Testis (tissue), 3 donors: ENCODE measurements around the gene NOS1. TPM values are rescaled to one million over a fixed set of nuclear protein-coding genes. Genes with fewer than 3 reads are reported as not detected.
"Not testable (repeated sequence)": the region's sequence is repeated elsewhere in the genome, so short reads cannot be mapped to it uniquely, and the experiment has no call there.

ENCODE experiments used
- DNase-seq: peaks from one replicate; pipeline ENCODE4 v3.0.0-alpha.2; 2019
- H3K27ac ChIP-seq, 2 donors: fragments of 200-600 bp; sonication (generic); one replicate each; pipeline ENCODE4 v1.5.1; 2019
- H3K27me3 ChIP-seq: fragments of 200-600 bp; sonication (generic); one replicate; pipeline ENCODE4 v1.5.1; 2019
- H3K36me3 ChIP-seq: fragments of 200-600 bp; sonication (generic); one replicate; pipeline ENCODE4 v1.5.1; 2017; ENCODE audit warnings: low read depth; ENCODE audit errors: missing control alignments
- H3K4me1 ChIP-seq: fragments of 200-600 bp; sonication (generic); one replicate; pipeline ENCODE4 v1.5.1; 2019
- H3K4me3 ChIP-seq, 2 donors: fragments of 200-600 bp; sonication (generic); one replicate each; pipeline ENCODE4 v1.5.1; 2017 to 2019
- H3K9me3 ChIP-seq: fragments of 200-600 bp; sonication (generic); one replicate; pipeline ENCODE4 v1.5.1; 2017
- CTCF ChIP-seq, 3 experiments: fragments of 450-650 bp in 2 of 3; fragments of 200-600 bp in 1 of 3; sonication (generic) in 1 of 3; IDR thresholded peaks; one replicate each; pipeline ENCODE4 v1.5.1; 2016 to 2019; ENCODE audit warnings: antibody characterized with exemption in 3 of 3, mild to moderate bottlenecking in 2 of 3, moderate library complexity in 1 of 3
- POLR2A ChIP-seq: fragments of 450-650 bp; IDR thresholded peaks from one replicate; pipeline ENCODE4 v1.6.1; 2017; ENCODE audit warnings: antibody characterized with exemption, mild to moderate bottlenecking, moderate library complexity
- WGBS, 2 donors: methylation state at CpG; one replicate each; pipeline ENCODE4 v1.1.5; 2018; 5-methylcytosine and 5-hydroxymethylcytosine counted together
- intact Hi-C: fragments of 100-400 bp; cut with DNase I; formaldehyde crosslinking; loops from one replicate; pipeline ENCODE4 v1.15.1; 2023; ENCODE audit warnings: low total_unique reads
- polyA plus RNA-seq: library from polyadenylated mRNA; stranded (reverse); fragments of 350-450 nt; fragmentation: Illumina TruSeq; extraction: RNeasy Lipid Tissue Mini Kit (QIAGEN cat#74804); gene quantifications from one replicate; pipeline ENCODE4 v1.2.3, GENCODE V29; 2014; ENCODE audit warnings: low read depth, low replicate concordance; ENCODE audit not compliant: insufficient read depth
- total RNA-seq, 2 donors: library from RNA; depleted of rRNA; stranded (reverse); fragments of >200 nt; gene quantifications; one replicate each; pipeline ENCODE4 v1.2.3, GENCODE V29; 2016

NOS1 gene
- total and polyA plus RNA-seq, 3 donors from 2014 or later = 1.5 to 3.8 (median 3.1) TPM

DNA sequence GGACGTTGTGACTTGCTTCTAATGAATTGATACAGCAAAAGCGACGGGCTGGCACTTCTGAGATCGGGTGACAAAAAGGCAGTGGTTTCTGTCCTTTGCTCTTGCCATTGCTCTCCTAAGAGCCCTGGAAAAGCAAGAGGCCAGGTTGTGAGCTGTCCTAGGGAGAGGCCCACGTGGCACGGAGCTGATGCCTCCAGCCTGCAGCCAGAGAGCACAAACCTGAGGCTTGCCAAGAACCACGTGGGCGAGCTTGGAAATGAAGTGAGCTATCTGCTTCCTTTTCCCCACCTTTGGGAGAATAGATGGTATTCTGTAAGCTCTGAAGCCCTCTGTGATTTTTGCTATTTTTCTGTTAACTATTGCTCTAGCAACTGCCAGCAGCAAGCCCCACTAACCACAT is 26.4 kb upstream of the NOS1 start:
- 70 to 80% methylated on average over 8 of the region's 8 CpGs for WGBS, 2 donors
- Histone ChIP-seq H3K36me3 (no peaks in the 10 kb centered on the region), H3K27me3 (no peaks in the 10 kb centered on the region), H3K9me3 (no peaks in the 10 kb centered on the region), H3K4me1 (no peaks in the 10 kb centered on the region), H3K4me3 (no peak overlapping the region), H3K27ac (no peak overlapping the region)
- TF ChIP-seq POLR2A (no peak), CTCF (IDR thresholded peaks at IDR 0.05) (no peak)
- intact Hi-C loops = no loop called here
- DNase-seq = no peak

- whole genome bisulfite sequencing, 2 donors = 67 to 71% methylated on average over 1 to 7 of the region's 7 CpGs
- TF ChIP-seq POLR2A (no peak), CTCF (IDR thresholded peaks at IDR 0.05) (no peak)
- intact Hi-C loops = no loop called here
Measured at GRCh38 chr12:117384735-117385134, 23.3 kb upstream of the NOS1 start.

GRCh38 chr12:117380083-117380482 is 18.7 kb upstream of the NOS1 start:
- TF ChIP-seq CTCF (IDR thresholded peaks at IDR 0.05) (no peak), POLR2A (no peak)
- DNase-seq = peak; percentile 41
- Histone ChIP-seq H3K36me3 (no peaks in the 10 kb centered on the region), H3K9me3 (no peaks in the 10 kb centered on the region), H3K27ac (no peak overlapping the region), H3K4me1 (no peaks in the 10 kb centered on the region), H3K27me3 (no peaks in the 10 kb centered on the region), H3K4me3 (no peak overlapping the region)
- intact Hi-C loops = no loop called here
- WGBS, 2 donors = 50 to 64% methylated on average over 1 of the region's 1 CpG

More at GRCh38 chr12:117384735-117385134, 23.3 kb upstream of the NOS1 start:
- H3K4me3 ChIP-seq = no peak overlapping the region
- H3K36me3 ChIP-seq = no peaks in the 10 kb centered on the region
- H3K27me3 ChIP-seq = no peaks in the 10 kb centered on the region
- H3K4me1 ChIP-seq = no peaks in the 10 kb centered on the region
- no peak overlapping the region for H3K27ac ChIP-seq
- no peak for DNase-seq
- H3K9me3 ChIP-seq = no peaks in the 10 kb centered on the region

DNA sequence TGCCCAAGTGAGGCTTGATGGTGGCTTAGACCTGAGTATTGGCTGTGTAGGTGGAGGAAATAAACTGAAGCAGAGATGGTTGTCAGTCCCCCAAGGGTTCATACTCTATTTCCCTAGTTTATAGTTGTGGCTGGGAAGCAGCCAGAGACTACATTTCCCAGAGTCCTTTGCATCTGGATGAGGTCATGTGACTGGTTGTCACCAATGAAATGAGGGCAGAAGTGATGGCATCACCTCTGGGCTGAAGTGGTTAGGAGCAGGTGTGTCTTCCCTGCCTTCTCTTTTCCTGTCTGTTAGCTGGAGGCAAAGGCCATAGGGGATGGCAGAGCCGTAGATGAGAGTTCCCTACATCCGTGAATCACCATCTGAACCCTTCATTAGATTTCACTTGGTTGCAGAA is 16.3 kb upstream of the NOS1 start:
- Histone ChIP-seq H3K27ac (no peak overlapping the region), H3K9me3 (no peaks in the 10 kb centered on the region), H3K36me3 (no peaks in the 10 kb centered on the region), H3K4me3 (no peak overlapping the region), H3K4me1 (no peaks in the 10 kb centered on the region), H3K27me3 (no peaks in the 10 kb centered on the region)
- TF ChIP-seq POLR2A = no peak
- no peak for TF ChIP-seq CTCF (IDR thresholded peaks at IDR 0.05)
- DNase-seq = peak; percentile 26
- 93 to 97% methylated on average over 2 of the region's 2 CpGs for WGBS, 2 donors
- intact Hi-C loops = no loop called here

GRCh38 chr12:117370588-117370987 is 9.2 kb upstream of the NOS1 start:
- no peaks in the 10 kb centered on the region for H3K4me1 ChIP-seq
- no peaks in the 10 kb centered on the region for H3K36me3 ChIP-seq
- 63 to 66% methylated on average over 3 of the region's 3 CpGs for WGBS, 2 donors
- TF ChIP-seq CTCF (IDR thresholded peaks at IDR 0.05) (no peak), POLR2A (no peak)
- H3K9me3 ChIP-seq = no peaks in the 10 kb centered on the region
- H3K4me3 ChIP-seq = no peak overlapping the region
- DNase-seq = no peak
- no peaks in the 10 kb centered on the region for H3K27me3 ChIP-seq
- no peak overlapping the region for H3K27ac ChIP-seq
- intact Hi-C loops = no loop called here

DNA sequence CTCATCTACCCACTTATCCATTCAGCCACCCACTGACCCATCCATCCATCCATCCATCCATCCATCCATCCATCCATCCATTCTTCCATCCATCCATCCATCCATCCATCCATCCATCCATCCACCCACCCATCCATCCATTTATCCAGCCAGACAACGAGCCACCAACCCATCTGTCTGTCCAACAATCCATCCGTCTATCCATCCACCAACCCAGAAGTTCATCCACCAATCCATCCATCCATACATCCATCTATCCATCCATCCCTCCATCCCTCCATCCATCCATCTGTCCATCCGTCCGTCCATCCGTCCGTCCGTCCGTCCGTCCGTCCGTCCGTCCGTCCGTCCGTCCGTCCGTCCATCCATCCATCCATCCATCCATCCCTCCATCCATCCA is 8.6 kb upstream of the NOS1 start:
- not testable (repeated sequence) for H3K36me3 ChIP-seq, H3K27ac ChIP-seq, H3K9me3 ChIP-seq, H3K4me3 ChIP-seq, H3K4me1 ChIP-seq, H3K27me3 ChIP-seq, DNase-seq
- intact Hi-C loops = loop anchor here (10.0 kb wide), 2 partner anchors 225 to 465 kb away; no protein-coding TSS in a partner anchor
- WGBS, 2 donors = 60 to 66% methylated on average over 17 of the region's 17 CpGs
